Heart right ventricle (tissue), 16 donors: ENCODE results near the gene SEMA3F. TPM values are rescaled to one million over a fixed set of nuclear protein-coding genes. Genes with fewer than 3 reads are reported as not detected.

ENCODE experiments used
- ATAC-seq, 8 donors: fragments of 200-7000 bp; cut with Tn5 transposase; one replicate each; pipeline ENCODE4 v1.9.1; 2020; ENCODE audit warnings: mild to moderate bottlenecking in 8 of 8, moderate library complexity in 8 of 8, moderate number of reproducible peaks in 1 of 8
- DNase-seq, 2 donors: peaks; one replicate each; pipeline ENCODE4 v3.0.0-alpha.2; 2020
- H3K27ac ChIP-seq, 10 donors: fragments of 200-600 bp; sonication (generic) in 2 of 10; one replicate each; pipeline versions ENCODE4 v1.5.0 to v1.8.0; 2020 to 2022; ENCODE audit warnings: mild to moderate bottlenecking in 3 of 10
- H3K27me3 ChIP-seq, 7 donors: fragments of 200-600 bp; one replicate each; pipeline ENCODE4 v1.8.0; 2021 to 2022; ENCODE audit warnings: mild to moderate bottlenecking in 2 of 7
- H3K36me3 ChIP-seq, 9 donors: fragments of 200-600 bp; sonication (generic) in 1 of 9; one replicate each; pipeline versions ENCODE4 v1.5.0 to v1.8.0; 2020 to 2022; ENCODE audit warnings: mild to moderate bottlenecking in 2 of 9
- H3K4me1 ChIP-seq, 9 donors: fragments of 200-600 bp; sonication (generic) in 1 of 9; one replicate each; pipeline versions ENCODE4 v1.5.0 to v1.8.0; 2020 to 2022; ENCODE audit warnings: mild to moderate bottlenecking in 4 of 9
- H3K4me3 ChIP-seq, 10 donors: fragments of 200-600 bp; sonication (generic) in 2 of 10; one replicate each; pipeline versions ENCODE4 v1.5.0 to v1.8.0; 2020 to 2022; ENCODE audit warnings: mild to moderate bottlenecking in 7 of 10, moderate library complexity in 2 of 10
- H3K9me3 ChIP-seq, 11 donors: fragments of 200-600 bp in 10 of 11; sonication (generic) in 2 of 11; one replicate each; pipeline versions ENCODE4 v1.5.0 to v1.8.0; 2013 to 2022; ENCODE audit warnings: mild to moderate bottlenecking in 2 of 11, control low read depth in 1 of 11, moderate library complexity in 1 of 11
- WGBS, 2 donors: extraction: QIAGEN DNeasy Blood & Tissue Kit; methylation state at CpG; one replicate each; pipeline ENCODE4 v1.1.7; 2013; ENCODE audit warnings: inconsistent platforms in 1 of 2; 5-methylcytosine and 5-hydroxymethylcytosine counted together
- intact Hi-C, 10 donors: fragments of 100-400 bp; cut with DNase I; formaldehyde crosslinking; loops; one replicate each; pipeline versions ENCODE4 v1.11.1 to v1.14.2; 2022
- polyA plus RNA-seq, 2 donors: library from polyadenylated mRNA; stranded (reverse); fragments of 200-250 nt; gene quantifications; one replicate each; pipeline ENCODE4 v1.2.3, GENCODE V29; 2013
- total RNA-seq, 10 donors: library from RNA; stranded (reverse); fragmentation: NEBNext Ultra II Directional in 3 of 10; extraction: Animal tissue kit (Norgen Biotek cat#: 25700) in 3 of 10; gene quantifications; one replicate each; pipeline versions ENCODE4 v1.2.1 to v1.2.4, GENCODE V29; 2021 to 2023
- TF ChIP-seq, protein P1 (sequence below), 9 donors: fragments of 200-600 bp; sonication (generic) in 2 of 9; IDR thresholded peaks; one replicate each; pipeline versions ENCODE4 v1.5.0 to v1.8.0; 2021 to 2022; ENCODE audit warnings: antibody characterized with exemption in 9 of 9, mild to moderate bottlenecking in 5 of 9, moderate library complexity in 1 of 9
- donor health status: Arrhythmogenic right ventricular cardiomyopathy.
- donor health status: ischemic (EF 13 %, LVEDD 7.1; RV severe dilation, severe dysfunction).
- donor health status: healthy with polysubstance abuse.
- donor health status: DM: no; HTN: yes; CAD: no.
- donor health status: DM: no; HTN: no; CAD: no.
- donor health status: ischemic (EF 25% LVEDD 6.9; RV normal size, moderate dysfunction).
- donor health status: ischemic (EF 25% LVEDD 5.7; RV mildly dilated, moderate dysfunction).
- donor health status: healthy.
- donor health status: DM: yes; HTN: yes; CAD: no.
- donor health status: Ischemic cardiomyopathy.
- donor health status: ischemic (EF 35%, LVEDD 5.7; RV mildly dilated, moderate dysfunction).
- donor health status: nonischemic (EF 11% LVEDD 7.7; RV severe dilation, severe dysfunction).
- donor health status: DM: yes; HTN: yes; CAD: no.
- donor health status: PGD.
- donor health status: ischemic (EF 29% LVEDD 5.4; RV normal size, mild dysfunction).
- donor health status: nonischemic (EF 23%, LVEDD 6.1; RV moderate dilation, normal function).

The SEMA3F gene
- total and polyA plus RNA-seq, 12 donors: 5.1 to 37.2 (median 12.3) TPM

- no peaks in the 10 kb centered on the region for H3K36me3 ChIP-seq
- H3K27me3 ChIP-seq: peaks cover 0 to 72% (median 56%) of the 10 kb centered on the region in 7 donors
- intact Hi-C loops: no loop called here
- WGBS, 2 donors: 87 to 91% methylated on average over 16 of the region's 16 CpGs
- ATAC-seq (no peak), DNase-seq (no peak)
- H3K4me1 ChIP-seq: peaks cover 0 to 29% (median 19%) of the 10 kb centered on the region in 9 donors
- TF ChIP-seq, protein P1, sequence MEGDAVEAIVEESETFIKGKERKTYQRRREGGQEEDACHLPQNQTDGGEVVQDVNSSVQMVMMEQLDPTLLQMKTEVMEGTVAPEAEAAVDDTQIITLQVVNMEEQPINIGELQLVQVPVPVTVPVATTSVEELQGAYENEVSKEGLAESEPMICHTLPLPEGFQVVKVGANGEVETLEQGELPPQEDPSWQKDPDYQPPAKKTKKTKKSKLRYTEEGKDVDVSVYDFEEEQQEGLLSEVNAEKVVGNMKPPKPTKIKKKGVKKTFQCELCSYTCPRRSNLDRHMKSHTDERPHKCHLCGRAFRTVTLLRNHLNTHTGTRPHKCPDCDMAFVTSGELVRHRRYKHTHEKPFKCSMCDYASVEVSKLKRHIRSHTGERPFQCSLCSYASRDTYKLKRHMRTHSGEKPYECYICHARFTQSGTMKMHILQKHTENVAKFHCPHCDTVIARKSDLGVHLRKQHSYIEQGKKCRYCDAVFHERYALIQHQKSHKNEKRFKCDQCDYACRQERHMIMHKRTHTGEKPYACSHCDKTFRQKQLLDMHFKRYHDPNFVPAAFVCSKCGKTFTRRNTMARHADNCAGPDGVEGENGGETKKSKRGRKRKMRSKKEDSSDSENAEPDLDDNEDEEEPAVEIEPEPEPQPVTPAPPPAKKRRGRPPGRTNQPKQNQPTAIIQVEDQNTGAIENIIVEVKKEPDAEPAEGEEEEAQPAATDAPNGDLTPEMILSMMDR (IDR thresholded peaks at IDR 0.05): no peak
- no peak overlapping the region for H3K27ac ChIP-seq
- H3K4me3 ChIP-seq: no peak overlapping the region
- H3K9me3 ChIP-seq: no peaks in the 10 kb centered on the region
Measured at GRCh38 chr3:50202353-50203112, 47.4 kb downstream of the SEMA3F start.

DNA sequence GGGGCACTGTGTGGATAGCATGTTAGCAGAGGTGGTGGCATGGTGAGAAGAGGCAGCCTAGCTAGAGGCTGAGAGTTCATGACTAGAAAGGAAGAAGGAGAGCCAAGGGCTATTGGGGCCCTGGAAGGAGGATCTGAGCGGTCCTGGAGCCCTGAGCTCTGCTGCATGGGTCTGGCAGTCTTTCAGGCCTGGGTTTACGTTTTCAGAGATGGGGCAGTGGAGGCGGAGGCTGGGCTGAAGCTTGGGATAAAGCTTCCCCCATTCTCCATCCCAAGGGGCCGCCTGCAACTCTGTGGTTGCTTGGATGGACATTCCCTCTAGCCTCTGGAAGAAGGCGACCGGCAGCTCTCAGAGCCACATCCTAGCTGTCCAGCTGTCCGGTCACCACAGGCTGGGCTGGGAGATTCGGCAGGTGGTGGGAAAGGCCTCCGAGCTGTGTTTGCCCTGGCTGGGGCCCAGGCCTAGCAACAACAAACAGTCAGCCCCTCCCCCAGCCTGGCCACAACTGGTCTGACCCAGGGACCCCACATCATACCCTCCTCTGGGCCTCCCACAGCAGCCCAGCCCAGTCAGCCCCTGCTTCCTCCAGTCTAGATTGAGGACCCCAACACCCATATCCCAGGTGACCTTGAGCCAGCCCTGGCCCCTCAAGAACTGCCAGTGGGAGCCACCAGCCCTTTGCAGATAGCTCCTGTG, 48.1 kb downstream of the SEMA3F start:
- no peak overlapping the region for H3K27ac ChIP-seq
- intact Hi-C loops: no loop called here
- 68 to 75% methylated on average over 9 of the region's 9 CpGs for WGBS, 2 donors
- H3K27me3 ChIP-seq: peaks cover 0 to 70% (median 51%) of the 10 kb centered on the region in 7 donors
- H3K4me3 ChIP-seq: no peak overlapping the region
- DNase-seq (no peak), ATAC-seq (no peak)
- H3K36me3 ChIP-seq: no peaks in the 10 kb centered on the region
- TF ChIP-seq, protein P1 (IDR thresholded peaks at IDR 0.05): no peak
- no peaks in the 10 kb centered on the region for H3K9me3 ChIP-seq
- peaks cover 0 to 29% (median 19%) of the 10 kb centered on the region in 9 donors for H3K4me1 ChIP-seq

DNA sequence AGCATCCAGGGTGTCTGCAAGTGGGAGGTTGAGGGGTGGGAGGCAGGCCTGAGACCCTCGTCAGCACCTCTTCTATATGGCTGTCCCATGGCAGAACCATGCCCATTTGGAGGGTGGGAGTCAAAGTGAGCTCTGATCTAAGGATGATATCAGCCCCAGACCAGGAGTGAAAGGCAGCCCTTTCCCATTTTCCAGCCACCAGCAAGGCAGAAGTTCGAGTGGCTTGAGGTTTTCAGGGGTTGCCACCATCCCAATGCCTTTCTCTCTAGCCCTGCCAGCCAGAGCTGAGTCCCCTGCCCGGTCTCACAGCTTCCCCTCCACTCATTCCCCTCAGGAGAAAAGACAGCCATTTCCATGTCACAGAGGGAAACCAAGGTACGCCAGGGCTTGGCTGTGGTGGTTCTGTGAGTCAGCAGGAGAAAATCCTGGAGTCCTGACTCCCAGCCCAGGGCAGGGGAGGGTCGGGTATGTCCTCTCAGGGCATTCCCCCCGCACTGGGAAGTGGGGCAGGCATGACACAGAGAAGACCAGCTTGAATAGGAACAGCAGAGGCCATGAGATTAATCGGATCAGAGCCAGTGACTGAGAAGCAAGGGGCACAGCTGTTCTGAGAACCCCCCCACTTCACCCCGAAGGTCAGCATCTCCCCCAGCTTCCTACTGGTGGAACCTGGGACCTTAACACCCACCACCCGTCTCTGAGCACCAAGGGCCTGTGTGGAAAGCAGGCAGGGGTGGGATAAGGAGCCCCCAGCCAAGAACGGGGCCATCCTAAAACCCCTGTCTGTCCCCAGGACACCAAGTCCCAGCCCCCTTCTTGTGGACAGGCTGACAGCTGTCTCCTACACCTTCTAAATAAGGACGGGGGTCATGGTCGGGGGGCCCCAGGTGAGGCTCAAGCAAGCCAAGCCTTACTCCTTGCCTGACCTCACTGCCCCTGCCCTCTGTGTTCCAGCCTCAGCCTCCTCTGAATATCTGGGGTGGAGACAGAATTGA, 49.0 kb downstream of the SEMA3F start:
- WGBS, 2 donors: 75 to 79% methylated on average over 12 of the region's 12 CpGs
- Histone ChIP-seq H3K27me3 (peaks cover 0 to 61% (median 45%) of the 10 kb centered on the region in 7 donors), H3K4me3 (peak overlapping the region in 5 of 10 donors; percentile 40 to 66 (median 59)), H3K36me3 (no peaks in the 10 kb centered on the region), H3K4me1 (peaks cover 0 to 29% (median 19%) of the 10 kb centered on the region in 9 donors), H3K9me3 (no peaks in the 10 kb centered on the region), H3K27ac (peak overlapping the region in 4 of 10 donors; percentile 77 to 85 (median 84))
- DNase-seq (no peak), ATAC-seq (no peak)
- TF ChIP-seq, protein P1 (IDR thresholded peaks at IDR 0.05): no peak
- intact Hi-C loops: no loop called here
